Measurements from ENCODE around the gene DNPH1. TPM values are rescaled to one million over a fixed set of nuclear protein-coding genes. Genes with fewer than 3 reads are reported as not detected.

The DNPH1 gene
- total RNA-seq, 4 donors from 2014 or later = 42.3 to 87.6 (median 69.2) TPM

- in situ Hi-C loops (cut with MboI; ENCODE audit: low sequenced_read_pairs in 4 of 4) (no loop called here), intact Hi-C loops (cut with DNase I; ENCODE audit: low total_unique reads) (no loop called here)
- Histone ChIP-seq H3K36me3 (no peaks in the 10 kb centered on the region), H3K27ac (no peak overlapping the region), H3K4me1 (peaks cover 0 to 6% of the 10 kb centered on the region in 2 donors), H3K27me3 (peaks cover 5 to 7% (median 7%) of the 10 kb centered on the region in 3 donors), H3K9me3 (no peaks in the 10 kb centered on the region), H3K4me3 (no peak overlapping the region)
- TF ChIP-seq POLR2A (IDR thresholded peaks at IDR 0.05) = no peak
- TF ChIP-seq, protein P1, sequence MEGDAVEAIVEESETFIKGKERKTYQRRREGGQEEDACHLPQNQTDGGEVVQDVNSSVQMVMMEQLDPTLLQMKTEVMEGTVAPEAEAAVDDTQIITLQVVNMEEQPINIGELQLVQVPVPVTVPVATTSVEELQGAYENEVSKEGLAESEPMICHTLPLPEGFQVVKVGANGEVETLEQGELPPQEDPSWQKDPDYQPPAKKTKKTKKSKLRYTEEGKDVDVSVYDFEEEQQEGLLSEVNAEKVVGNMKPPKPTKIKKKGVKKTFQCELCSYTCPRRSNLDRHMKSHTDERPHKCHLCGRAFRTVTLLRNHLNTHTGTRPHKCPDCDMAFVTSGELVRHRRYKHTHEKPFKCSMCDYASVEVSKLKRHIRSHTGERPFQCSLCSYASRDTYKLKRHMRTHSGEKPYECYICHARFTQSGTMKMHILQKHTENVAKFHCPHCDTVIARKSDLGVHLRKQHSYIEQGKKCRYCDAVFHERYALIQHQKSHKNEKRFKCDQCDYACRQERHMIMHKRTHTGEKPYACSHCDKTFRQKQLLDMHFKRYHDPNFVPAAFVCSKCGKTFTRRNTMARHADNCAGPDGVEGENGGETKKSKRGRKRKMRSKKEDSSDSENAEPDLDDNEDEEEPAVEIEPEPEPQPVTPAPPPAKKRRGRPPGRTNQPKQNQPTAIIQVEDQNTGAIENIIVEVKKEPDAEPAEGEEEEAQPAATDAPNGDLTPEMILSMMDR (IDR thresholded peaks at IDR 0.05 in 4 of 5, conservative IDR thresholded peaks at IDR 0.05 in 1 of 5) = no peak
- DNase-seq (no peak), ATAC-seq (no peak)
Observed at GRCh38 chr6:43264599-43265145, 35.4 kb upstream of the DNPH1 start.

DNA sequence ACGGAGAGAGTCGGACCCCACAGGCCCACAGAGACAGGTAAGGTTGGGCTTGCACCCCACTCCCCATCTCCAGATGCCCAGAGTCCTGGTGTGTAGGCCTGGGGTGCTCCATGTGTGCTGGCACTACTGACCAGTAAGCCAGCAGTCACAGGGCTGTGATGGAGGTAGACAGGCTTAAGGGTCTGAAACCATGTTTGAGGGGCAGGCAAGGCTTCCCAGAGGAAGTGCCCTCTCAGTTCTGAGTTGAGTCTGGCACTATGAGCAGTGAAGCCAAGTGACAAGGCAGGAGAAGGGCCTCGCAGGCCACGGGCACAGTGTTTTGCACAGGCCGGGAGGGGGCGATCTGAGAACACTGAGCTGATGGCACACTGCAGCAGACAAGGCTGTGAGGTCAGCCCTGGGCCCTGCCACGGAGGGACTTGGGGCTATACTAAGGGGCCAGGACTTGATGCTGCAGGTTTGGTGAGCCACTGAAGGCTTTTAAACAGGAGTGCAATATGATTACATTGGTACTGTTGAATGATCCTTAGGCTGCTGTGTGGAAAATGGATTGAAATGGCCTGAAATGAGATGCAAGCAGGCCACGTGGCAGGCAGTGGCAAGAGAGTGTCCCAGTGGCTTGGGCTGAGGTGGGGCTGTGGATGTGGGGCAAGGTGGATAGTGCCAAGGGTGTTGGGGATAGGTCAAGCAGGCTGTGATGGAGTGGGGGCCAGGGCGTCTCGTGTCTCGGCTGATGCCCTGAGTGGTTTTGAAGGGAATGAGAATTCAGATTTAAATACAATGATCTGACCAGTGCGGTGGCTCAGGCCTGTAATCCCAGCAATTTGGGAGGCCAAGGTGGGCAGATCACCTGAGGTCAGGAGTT lies 34.3 kb upstream of the DNPH1 start:
- ATAC-seq (peak in 1 of 2 donors; percentile 32), DNase-seq (peak in 1 of 2 donors; percentile 19)
- no peaks in the 10 kb centered on the region for H3K9me3 ChIP-seq
- no peaks in the 10 kb centered on the region for H3K4me1 ChIP-seq
- no peak overlapping the region for H3K27ac ChIP-seq
- intact Hi-C loops (cut with DNase I; ENCODE audit: low total_unique reads) (no loop called here), in situ Hi-C loops (cut with MboI; ENCODE audit: low sequenced_read_pairs in 4 of 4) (no loop called here)
- TF ChIP-seq, protein P1 (IDR thresholded peaks at IDR 0.05 in 4 of 5, conservative IDR thresholded peaks at IDR 0.05 in 1 of 5) = peak in 3 of 5 experiments; percentile 29 to 50 (median 39)
- no peak for TF ChIP-seq POLR2A (IDR thresholded peaks at IDR 0.05)
- no peaks in the 10 kb centered on the region for H3K27me3 ChIP-seq
- H3K4me3 ChIP-seq = no peak overlapping the region
- H3K36me3 ChIP-seq = no peaks in the 10 kb centered on the region

GRCh38 chr6:43262780-43263313 lies 33.6 kb upstream of the DNPH1 start:
- Histone ChIP-seq H3K4me1 (no peaks in the 10 kb centered on the region), H3K27me3 (no peaks in the 10 kb centered on the region), H3K36me3 (no peaks in the 10 kb centered on the region), H3K27ac (no peak overlapping the region), H3K4me3 (no peak overlapping the region), H3K9me3 (no peaks in the 10 kb centered on the region)
- no peak for DNase-seq
- TF ChIP-seq, protein P1 (IDR thresholded peaks at IDR 0.05 in 4 of 5, conservative IDR thresholded peaks at IDR 0.05 in 1 of 5) = no peak
- no peak for TF ChIP-seq POLR2A (IDR thresholded peaks at IDR 0.05)
- no peak for ATAC-seq
- in situ Hi-C loops (cut with MboI; ENCODE audit: low sequenced_read_pairs in 4 of 4) = no loop called here
- intact Hi-C loops (cut with DNase I; ENCODE audit: low total_unique reads) = no loop called here

GRCh38 chr6:43262000-43262779 lies 32.9 kb upstream of the DNPH1 start:
- no peaks in the 10 kb centered on the region for H3K4me1 ChIP-seq
- H3K36me3 ChIP-seq = no peaks in the 10 kb centered on the region
- H3K27ac ChIP-seq = no peak overlapping the region
- DNase-seq (no peak), ATAC-seq (no peak)
- H3K9me3 ChIP-seq = no peaks in the 10 kb centered on the region
- intact Hi-C loops (cut with DNase I; ENCODE audit: low total_unique reads) (no loop called here), in situ Hi-C loops (cut with MboI; ENCODE audit: low sequenced_read_pairs in 4 of 4) (no loop called here)
- no peaks in the 10 kb centered on the region for H3K27me3 ChIP-seq
- no peak overlapping the region for H3K4me3 ChIP-seq
- TF ChIP-seq, protein P1 (IDR thresholded peaks at IDR 0.05 in 4 of 5, conservative IDR thresholded peaks at IDR 0.05 in 1 of 5) = no peak
- no peak for TF ChIP-seq POLR2A (IDR thresholded peaks at IDR 0.05)
